IMR-90 (cell line): ENCODE measurements around the gene INPP5A. TPM values are rescaled to one million over a fixed set of nuclear protein-coding genes. Genes with fewer than 3 reads are reported as not detected.

ENCODE experiments used
- ATAC-seq: fragments of 200-7000 bp; cut with Tn5 transposase; 2 replicates; pipeline ENCODE4 v1.9.1; 2020; ENCODE audit warnings: low read depth, mild to moderate bottlenecking, moderate library complexity
- BruUV-seq: library from RNA; stranded (reverse); fragments of 400-500 nt; replicated peaks from 2 replicates; lab custom pipeline; 2021; lab: Mats Ljungman, UMichigan
- CTCF ChIA-PET: fragments of 300-600 bp; formaldehyde crosslinking; extraction: SDS; loops from one replicate; lab custom pipeline; 2021; ENCODE audit warnings: antibody characterized with exemption; lab: Yijun Ruan, JAX
- POLR2A ChIA-PET: fragments of 300-600 bp; sonication (Branson Sonifier 250); formaldehyde crosslinking; loops from one replicate; lab custom pipeline; 2022; ENCODE audit warnings: antibody characterized with exemption; ENCODE audit not compliant: unreplicated experiment; lab: Charles Lee
- DNase-seq: peaks from one replicate; pipeline ENCODE4 v3.0.0; 2013
- H2AFZ ChIP-seq: replicated peaks from 2 replicates; pipeline ENCODE3; 2013; ENCODE audit warnings: low read length, mild to moderate bottlenecking; ENCODE audit not compliant: poor library complexity
- H2AK5ac ChIP-seq: 2 replicates; pipeline ENCODE4 v1.6.1; 2013; ENCODE audit warnings: low read depth, low read length, inconsistent platforms
- H2AK9ac ChIP-seq: replicated peaks from 2 replicates; pipeline ENCODE3; 2013; ENCODE audit warnings: mild to moderate bottlenecking, low read depth, low read length, moderate library complexity; ENCODE audit not compliant: poor library complexity
- H2BK120ac ChIP-seq: 2 replicates; pipeline ENCODE4 v1.6.1; 2013; ENCODE audit warnings: low read depth, low read length, inconsistent platforms
- H2BK15ac ChIP-seq: 3 replicates; pipeline ENCODE4 v1.6.1; 2013; ENCODE audit warnings: low read depth, low read length, inconsistent platforms
- H2BK20ac ChIP-seq: 2 replicates; pipeline ENCODE4 v1.6.1; 2013; ENCODE audit warnings: low read depth, mild to moderate bottlenecking, inconsistent platforms, low read length, moderate library complexity
- H2BK5ac ChIP-seq: 2 replicates; pipeline ENCODE4 v1.6.1; 2013; ENCODE audit warnings: mild to moderate bottlenecking, low read depth, low read length, inconsistent platforms; ENCODE audit not compliant: poor library complexity, severe bottlenecking
- H3K14ac ChIP-seq: replicated peaks from 2 replicates; pipeline ENCODE4 v1.6.1; 2013; ENCODE audit warnings: low read depth, low read length, inconsistent platforms
- H3K18ac ChIP-seq: 2 replicates; pipeline ENCODE4 v1.6.1; 2013; ENCODE audit warnings: low read depth, low read length, control low read depth
- H3K23ac ChIP-seq: 2 replicates; pipeline ENCODE4 v1.6.1; 2013; ENCODE audit warnings: low read depth, low read length, inconsistent platforms
- H3K27ac ChIP-seq: 2 replicates; pipeline ENCODE4 v1.5.1; 2013; ENCODE audit warnings: mild to moderate bottlenecking, control low read depth, low read length; ENCODE audit not compliant: insufficient read depth
- H3K27me3 ChIP-seq: 2 replicates; pipeline ENCODE4 v1.6.1; 2013; ENCODE audit warnings: low read length; ENCODE audit not compliant: control insufficient read depth, insufficient read depth
- H3K36me3 ChIP-seq: 2 replicates; pipeline ENCODE4 v1.6.1; 2013; ENCODE audit warnings: low read length, mixed read lengths; ENCODE audit not compliant: control insufficient read depth, insufficient read depth
- H3K4ac ChIP-seq: 2 replicates; pipeline ENCODE4 v1.6.1; 2013; ENCODE audit warnings: low read depth, low read length, inconsistent platforms
- H3K4me1 ChIP-seq: 2 replicates; pipeline ENCODE4 v1.6.1; 2013; ENCODE audit warnings: low read length, mixed read lengths; ENCODE audit not compliant: control insufficient read depth, insufficient read depth
- H3K4me2 ChIP-seq: 2 replicates; pipeline ENCODE4 v1.6.1; 2013; ENCODE audit warnings: low read depth, mild to moderate bottlenecking, control low read depth, low read length, moderate library complexity
- H3K4me3 ChIP-seq: 2 replicates; pipeline ENCODE4 v1.5.1; 2013; ENCODE audit warnings: low read depth, mild to moderate bottlenecking, control low read depth, low read length, moderate library complexity; ENCODE audit not compliant: insufficient read depth
- H3K56ac ChIP-seq: 2 replicates; pipeline ENCODE4 v1.6.1; 2013; ENCODE audit warnings: low read length, inconsistent platforms; ENCODE audit not compliant: insufficient read depth; ENCODE audit errors: extremely low read depth
- H3K79me1 ChIP-seq, 2 experiments: 2 replicates each; pipeline ENCODE4 v1.6.1; 2013; ENCODE audit warnings: low read length in 2 of 2, inconsistent platforms in 1 of 2, low read depth in 1 of 2
- H3K9ac ChIP-seq: 2 replicates; pipeline ENCODE4 v1.6.1; 2013; ENCODE audit warnings: low read depth, low read length, control low read depth
- H3K9me1 ChIP-seq: 2 replicates; pipeline ENCODE4 v1.6.1; 2013; ENCODE audit warnings: low read length, inconsistent platforms; ENCODE audit not compliant: insufficient read depth
- H3K9me3 ChIP-seq: 2 replicates; pipeline ENCODE4 v1.6.1; 2013; ENCODE audit warnings: low read length; ENCODE audit not compliant: control insufficient read depth, insufficient read depth
- H4K20me1 ChIP-seq: 2 replicates; pipeline ENCODE4 v1.6.1; 2013; ENCODE audit warnings: low read length, inconsistent platforms; ENCODE audit not compliant: insufficient read depth
- H4K5ac ChIP-seq: 2 replicates; pipeline ENCODE4 v1.6.1; 2013; ENCODE audit warnings: mild to moderate bottlenecking, low read depth, low read length, control low read depth
- H4K8ac ChIP-seq, 2 experiments: 2 replicates each; pipeline ENCODE4 v1.6.1; 2013; ENCODE audit warnings: low read depth in 2 of 2, low read length in 2 of 2, control low read depth in 1 of 2, inconsistent platforms in 1 of 2
- H4K91ac ChIP-seq: 2 replicates; pipeline ENCODE4 v1.6.1; 2013; ENCODE audit warnings: low read depth, low read length, inconsistent platforms; ENCODE audit not compliant: insufficient read depth
- CHD1 ChIP-seq: IDR thresholded peaks from 2 replicates; pipeline ENCODE4 v1.6.1; 2012; ENCODE audit warnings: low read depth, low read length, improper control_type of control experiment
- MAZ ChIP-seq: IDR thresholded peaks from 2 replicates; pipeline ENCODE4 v1.6.1; 2012; ENCODE audit warnings: low read depth, mild to moderate bottlenecking, low read length, improper control_type of control experiment, moderate library complexity, borderline replicate concordance
- MXI1 ChIP-seq: IDR thresholded peaks from 2 replicates; pipeline ENCODE4 v1.6.1; 2012; ENCODE audit warnings: low read depth, mild to moderate bottlenecking, low read length, moderate library complexity, borderline replicate concordance
- NFE2L2 ChIP-seq: fragments of 150-350 bp; IDR thresholded peaks from 2 replicates; pipeline ENCODE4 v1.6.1; 2016; ENCODE audit warnings: low read depth, mild to moderate bottlenecking, low read length
- POLR2A ChIP-seq: IDR thresholded peaks from 2 replicates; pipeline ENCODE4 v1.6.1; 2012; ENCODE audit warnings: mild to moderate bottlenecking, low read depth, low read length
- RAD21 ChIP-seq: IDR thresholded peaks from 2 replicates; pipeline ENCODE4 v1.6.1; 2012; ENCODE audit warnings: low read length, improper control_type of control experiment
- WGBS, 2 experiments: methylation state at CpG; one replicate each; pipeline versions ENCODE4 v1.1.5 to v1.1.7; 2013; ENCODE audit warnings: missing lambda C conversion rate in 2 of 2; ENCODE audit not compliant: insufficient read length in 1 of 2; ENCODE audit errors: extremely low coverage in 2 of 2; 5-methylcytosine and 5-hydroxymethylcytosine counted together
- dilution Hi-C: fragments of 300-500 bp; cut with HindIII; formaldehyde crosslinking; loops from one replicate; pipeline ENCODE4 v1.14.3; 2018; ENCODE audit warnings: low sequenced_read_pairs; ENCODE audit not compliant: unreplicated experiment
- in situ Hi-C: fragments of 300-500 bp; cut with MboI; formaldehyde crosslinking; loops from 3 replicates; pipeline ENCODE4 v1.14.3; 2019; ENCODE audit warnings: low sequenced_read_pairs, inconsistent platforms, mixed read lengths
- intact Hi-C: fragments of 100-400 bp; cut with micrococcal nuclease; formaldehyde crosslinking; loops from 2 replicates; pipeline ENCODE4 v1.10.0; 2022
- polyA plus RNA-seq, 3 experiments: library from polyadenylated mRNA; depleted of rRNA; stranded (reverse); fragments of >200 nt; gene quantifications; 2 replicates each; pipeline ENCODE4 v1.2.3, GENCODE V29; 2012; ENCODE audit warnings: low replicate concordance in 1 of 3
- total RNA-seq: library from RNA; depleted of rRNA; stranded (reverse); fragments of >200 nt; gene quantifications from 2 replicates; pipeline ENCODE4 v1.2.3, GENCODE V29; 2012
- TF ChIP-seq, protein P1 (sequence below): fragments of 150-350 bp; IDR thresholded peaks from 2 replicates; pipeline ENCODE4 v1.6.1; 2016; ENCODE audit warnings: low read depth, mild to moderate bottlenecking, low read length, moderate library complexity, borderline replicate concordance
- TF ChIP-seq, protein P2 (sequence below): fragments of 150-350 bp; IDR thresholded peaks from 2 replicates; pipeline ENCODE4 v1.6.1; 2017; ENCODE audit warnings: mild to moderate bottlenecking, antibody characterized with exemption, low read length, low read depth

Gene INPP5A
- total and polyA plus RNA-seq, 2 of the 4 experiments (the other 2 are of a cell fraction), result 21.4 to 36.7 TPM

DNA sequence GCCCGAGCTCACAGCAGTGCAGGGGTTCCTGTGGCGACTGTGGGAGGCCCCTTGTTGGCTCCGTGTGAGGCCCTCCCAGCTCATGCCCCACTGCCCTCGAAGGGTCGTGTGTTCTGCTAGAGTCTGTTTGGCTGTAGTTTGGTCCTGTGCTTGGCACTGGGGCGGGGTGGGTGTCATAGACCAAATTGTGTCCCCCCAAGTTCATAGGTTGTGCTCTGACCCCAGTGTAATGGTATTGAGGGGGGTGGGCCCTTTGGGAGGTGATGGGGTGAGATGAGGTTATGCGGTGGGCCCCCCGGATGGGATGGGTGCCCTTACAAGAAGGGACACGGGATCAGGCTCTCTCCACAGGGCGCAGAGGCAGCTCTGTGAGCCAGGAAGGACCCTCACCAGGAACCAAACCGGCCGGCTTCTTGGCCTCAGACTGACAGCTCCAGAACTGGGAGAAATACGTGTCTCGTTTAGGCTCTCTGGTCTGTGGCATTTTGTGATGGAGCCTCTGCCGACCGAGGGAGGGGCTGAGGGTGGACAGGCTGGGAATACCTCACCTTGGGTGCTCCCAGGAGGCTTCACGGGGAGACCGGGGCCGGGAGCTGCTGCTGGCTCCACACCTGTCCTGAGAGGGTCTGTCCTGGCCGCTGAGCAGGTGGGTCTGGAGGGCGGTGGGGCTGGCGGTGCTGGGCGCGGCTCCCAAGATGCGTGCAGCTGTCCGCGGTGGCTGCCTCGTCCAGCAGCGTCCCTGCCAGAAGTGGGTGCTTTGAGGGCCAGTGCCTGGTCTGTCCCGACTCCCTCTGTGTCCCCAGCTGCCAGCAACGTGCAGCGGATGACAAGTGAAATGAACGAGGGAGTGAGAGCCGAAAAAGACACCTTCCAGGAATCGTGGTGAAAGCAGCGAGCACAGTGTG lies 89.4 kb downstream of the INPP5A start:
- H3K27ac ChIP-seq, result no peak overlapping the region
- no peak overlapping the region for H3K4me2 ChIP-seq
- no peak overlapping the region for H3K18ac ChIP-seq
- H3K4ac ChIP-seq, result no peak overlapping the region
- CTCF ChIA-PET, result no interaction called here
- ATAC-seq (no peak), DNase-seq (no peak)
- peaks cover 22% of the 10 kb centered on the region for H3K9me1 ChIP-seq
- H3K27me3 ChIP-seq, result no peaks in the 10 kb centered on the region
- H4K91ac ChIP-seq, result no peak overlapping the region
- H3K4me1 ChIP-seq, result peaks cover 21% of the 10 kb centered on the region
- peaks cover 17 to 46% of the 10 kb centered on the region in 2 experiments for H3K79me1 ChIP-seq
- no peak overlapping the region for H2BK15ac ChIP-seq
- no peak overlapping the region for H2AK9ac ChIP-seq
- no TSS peak for BruUV-seq
- H2AK5ac ChIP-seq, result peak overlapping the region; percentile 43
- H2BK120ac ChIP-seq, result no peak overlapping the region
- no peaks in the 10 kb centered on the region for H3K9me3 ChIP-seq
- peak overlapping the region; percentile 8; the same call in 1 of the 2 replicates for H4K5ac ChIP-seq
- 91% methylated on average over 11 of the region's 36 CpGs; no CpG with 5 or more reads in 1 of the 2 experiments for WGBS, 2 experiments
- dilution Hi-C loops, result no loop called here
- no peak overlapping the region for H3K14ac ChIP-seq
- no peaks in the 10 kb centered on the region for H3K36me3 ChIP-seq
- no peak overlapping the region for H2AFZ ChIP-seq
- peaks cover 4% of the 10 kb centered on the region for H4K20me1 ChIP-seq
- in situ Hi-C loops, result no loop called here
- peak overlapping the region in 1 of 2 experiments; percentile 89; a peak in 2 of 4 replicates for H4K8ac ChIP-seq
- POLR2A ChIA-PET, result interaction anchor here (0.5 kb wide), 1 partner anchor 171 kb away, joined by 5 read pairs; no protein-coding TSS in a partner anchor
- H3K4me3 ChIP-seq, result no peak overlapping the region
- TF ChIP-seq RAD21 (no peak), CHD1 (no peak), MXI1 (no peak), NFE2L2 (no peak), MAZ (no peak), POLR2A (no peak)
- TF ChIP-seq, protein P1, sequence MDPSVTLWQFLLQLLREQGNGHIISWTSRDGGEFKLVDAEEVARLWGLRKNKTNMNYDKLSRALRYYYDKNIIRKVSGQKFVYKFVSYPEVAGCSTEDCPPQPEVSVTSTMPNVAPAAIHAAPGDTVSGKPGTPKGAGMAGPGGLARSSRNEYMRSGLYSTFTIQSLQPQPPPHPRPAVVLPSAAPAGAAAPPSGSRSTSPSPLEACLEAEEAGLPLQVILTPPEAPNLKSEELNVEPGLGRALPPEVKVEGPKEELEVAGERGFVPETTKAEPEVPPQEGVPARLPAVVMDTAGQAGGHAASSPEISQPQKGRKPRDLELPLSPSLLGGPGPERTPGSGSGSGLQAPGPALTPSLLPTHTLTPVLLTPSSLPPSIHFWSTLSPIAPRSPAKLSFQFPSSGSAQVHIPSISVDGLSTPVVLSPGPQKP, result no peak
- TF ChIP-seq, protein P2, sequence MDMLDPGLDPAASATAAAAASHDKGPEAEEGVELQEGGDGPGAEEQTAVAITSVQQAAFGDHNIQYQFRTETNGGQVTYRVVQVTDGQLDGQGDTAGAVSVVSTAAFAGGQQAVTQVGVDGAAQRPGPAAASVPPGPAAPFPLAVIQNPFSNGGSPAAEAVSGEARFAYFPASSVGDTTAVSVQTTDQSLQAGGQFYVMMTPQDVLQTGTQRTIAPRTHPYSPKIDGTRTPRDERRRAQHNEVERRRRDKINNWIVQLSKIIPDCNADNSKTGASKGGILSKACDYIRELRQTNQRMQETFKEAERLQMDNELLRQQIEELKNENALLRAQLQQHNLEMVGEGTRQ, result no peak
- no peak overlapping the region for H3K9ac ChIP-seq
- no peak overlapping the region for H2BK5ac ChIP-seq
- intact Hi-C loops, result no loop called here
- no peak overlapping the region for H3K56ac ChIP-seq
- H2BK20ac ChIP-seq, result no peak overlapping the region
- no peak overlapping the region for H3K23ac ChIP-seq
